ENCODE measurements around the gene ZC2HC1B. TPM values are rescaled to one million over a fixed set of nuclear protein-coding genes. Genes with fewer than 3 reads are reported as not detected.

Gene ZC2HC1B
- total RNA-seq, 1 experiment from 2014 or later: not detected

DNA sequence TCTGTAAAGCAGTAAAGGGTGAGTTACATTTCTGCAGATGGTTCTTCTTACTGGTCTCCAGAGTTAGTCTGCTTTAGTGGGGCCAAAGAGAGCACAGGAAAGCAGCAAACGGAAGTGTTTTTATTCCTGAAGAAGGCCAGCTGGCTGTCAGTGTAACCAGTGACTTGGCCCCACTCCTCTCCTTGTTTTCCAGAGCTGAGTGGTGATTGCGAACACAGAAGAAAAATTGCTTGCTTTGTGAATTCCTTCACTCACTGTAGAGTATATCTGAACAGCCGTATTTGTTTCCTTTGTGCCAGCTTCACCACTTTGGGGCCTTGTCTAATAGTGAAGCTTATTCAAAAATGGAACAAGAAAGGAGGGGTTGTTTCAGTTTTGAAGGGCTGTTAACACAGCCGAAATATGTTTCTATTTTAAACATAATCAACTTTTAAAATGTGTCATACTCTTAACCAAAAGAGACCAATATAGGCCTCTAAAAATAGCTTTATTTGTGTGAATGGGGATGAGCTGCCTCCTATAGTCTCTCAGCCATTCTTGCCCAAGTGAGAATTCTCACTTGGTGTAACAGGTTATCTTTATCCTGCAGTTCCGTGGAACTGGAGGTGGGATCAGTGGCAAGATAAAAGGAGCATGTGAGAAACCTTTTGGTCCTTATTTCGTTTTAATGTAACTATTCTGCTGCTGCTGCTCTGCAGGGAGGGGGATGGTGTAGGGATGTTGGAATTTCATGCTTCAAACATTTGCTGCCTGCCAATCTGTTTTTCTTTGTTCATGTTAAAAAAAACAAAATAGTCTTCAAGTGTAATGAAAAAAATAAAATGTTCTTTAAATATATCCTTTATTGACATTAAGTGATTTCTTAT is 37.8 kb downstream of the ZC2HC1B start:
- no peak for DNase-seq
- H3K36me3 Mint-ChIP-seq (ENCODE audit: insufficient read depth in 1 of 3, low read depth in 3 of 3): no peaks in the 10 kb centered on the region
- Histone ChIP-seq H2BK20ac (ENCODE audit: low read depth, low read length, poor library complexity, severe bottlenecking) (no peak overlapping the region), H2AFZ (ENCODE audit: low read length) (no peak overlapping the region), H2BK120ac (ENCODE audit: low read depth, low read length, poor library complexity, severe bottlenecking) (no peak overlapping the region), H3K4me1 (ENCODE audit: insufficient read depth, low read length) (no peaks in the 10 kb centered on the region), H3K27me3 (ENCODE audit: insufficient read depth, low read length) (no peaks in the 10 kb centered on the region), H4K20me1 (ENCODE audit: control insufficient read depth, insufficient read depth, insufficient read length) (no peaks in the 10 kb centered on the region), H3K23ac (ENCODE audit: insufficient read length, low read depth, low read length) (no peak overlapping the region), H2BK5ac (ENCODE audit: insufficient read length, low read length) (no peak overlapping the region), H4K5ac (ENCODE audit: insufficient read length, low read depth, low read length) (no peak overlapping the region), H4K8ac (replicated peaks; ENCODE audit: insufficient read length, low read depth, low read length) (no peak overlapping the region), H2AK5ac (ENCODE audit: insufficient read length, low read length) (no peak overlapping the region), H3K23me2 (ENCODE audit: insufficient read length, low read depth, low read length, poor library complexity, severe bottlenecking) (no peaks in the 10 kb centered on the region), H3K79me2 (ENCODE audit: insufficient read depth, low read length) (no peaks in the 10 kb centered on the region), H3K9ac (ENCODE audit: extremely low read depth, insufficient read length, low read length) (no peak overlapping the region), H3K56ac (ENCODE audit: insufficient read length, low read depth, low read length) (no peak overlapping the region), H3K79me1 (ENCODE audit: insufficient read depth, low read depth, low read length, poor library complexity, severe bottlenecking) (no peaks in the 10 kb centered on the region), H4K91ac (ENCODE audit: insufficient read length, low read depth, low read length) (no peak overlapping the region), H3K9me3 (ENCODE audit: control insufficient read depth, low read depth, low read length) (no peaks in the 10 kb centered on the region), H2BK12ac (ENCODE audit: insufficient read length, low read depth, low read length) (no peak overlapping the region), H3K14ac (ENCODE audit: insufficient read depth, low read length) (no peak overlapping the region), H3T11ph (ENCODE audit: low read length) (no peak overlapping the region), H2BK15ac (ENCODE audit: low read depth, low read length) (no peak overlapping the region), H3K4ac (ENCODE audit: low read depth, low read length) (no peak overlapping the region), H3K27ac (ENCODE audit: insufficient read length, low read depth, low read length) (no peak overlapping the region), H3K4me2 (ENCODE audit: insufficient read depth, insufficient read length, low read length) (no peak overlapping the region), H3K18ac (ENCODE audit: insufficient read length, low read depth, low read length) (no peak overlapping the region)
- H3K4me3 Mint-ChIP-seq: no peak overlapping the region
- TF ChIP-seq, protein P1, sequence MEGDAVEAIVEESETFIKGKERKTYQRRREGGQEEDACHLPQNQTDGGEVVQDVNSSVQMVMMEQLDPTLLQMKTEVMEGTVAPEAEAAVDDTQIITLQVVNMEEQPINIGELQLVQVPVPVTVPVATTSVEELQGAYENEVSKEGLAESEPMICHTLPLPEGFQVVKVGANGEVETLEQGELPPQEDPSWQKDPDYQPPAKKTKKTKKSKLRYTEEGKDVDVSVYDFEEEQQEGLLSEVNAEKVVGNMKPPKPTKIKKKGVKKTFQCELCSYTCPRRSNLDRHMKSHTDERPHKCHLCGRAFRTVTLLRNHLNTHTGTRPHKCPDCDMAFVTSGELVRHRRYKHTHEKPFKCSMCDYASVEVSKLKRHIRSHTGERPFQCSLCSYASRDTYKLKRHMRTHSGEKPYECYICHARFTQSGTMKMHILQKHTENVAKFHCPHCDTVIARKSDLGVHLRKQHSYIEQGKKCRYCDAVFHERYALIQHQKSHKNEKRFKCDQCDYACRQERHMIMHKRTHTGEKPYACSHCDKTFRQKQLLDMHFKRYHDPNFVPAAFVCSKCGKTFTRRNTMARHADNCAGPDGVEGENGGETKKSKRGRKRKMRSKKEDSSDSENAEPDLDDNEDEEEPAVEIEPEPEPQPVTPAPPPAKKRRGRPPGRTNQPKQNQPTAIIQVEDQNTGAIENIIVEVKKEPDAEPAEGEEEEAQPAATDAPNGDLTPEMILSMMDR (conservative IDR thresholded peaks at IDR 0.05): no peak
- H3K27ac Mint-ChIP-seq: no peak overlapping the region
- H3K4me1 Mint-ChIP-seq: 0 out of 4 replicates have a peak, but pooled peaks cover 0 to 4% of the 10 kb centered on the region in 2 experiments
- no CpG with 5 or more reads among the region's 6 CpGs for WGBS (ENCODE audit: extremely low coverage, insufficient read length, low lambda C conversion rate)
- H3K27me3 Mint-ChIP-seq (ENCODE audit: low read depth): peaks cover 4% of the 10 kb centered on the region; the same call in 1 of the 2 replicates
- H3K9me3 Mint-ChIP-seq: no peaks in the 10 kb centered on the region
